Ishikawa (cell line): ENCODE data around the gene PRKCE.

Experiments
- CEBPB ChIP-seq: IDR thresholded peaks from 2 replicates; pipeline ENCODE4 v1.6.1; 2012
- CREB1 ChIP-seq: IDR thresholded peaks from 2 replicates; pipeline ENCODE4 v1.6.1; 2012; ENCODE audit warnings: low read depth
- EGR1 ChIP-seq: IDR thresholded peaks from 2 replicates; pipeline ENCODE4 v1.6.1; 2012
- EP300 ChIP-seq: IDR thresholded peaks from 2 replicates; pipeline ENCODE4 v1.6.1; 2012; ENCODE audit warnings: borderline replicate concordance
- FOXM1 ChIP-seq: IDR thresholded peaks from 2 replicates; pipeline ENCODE4 v1.6.1; 2012; ENCODE audit warnings: low read depth, borderline replicate concordance
- MAX ChIP-seq: IDR thresholded peaks from 2 replicates; pipeline ENCODE4 v1.6.1; 2012
- NFIC ChIP-seq: IDR thresholded peaks from 2 replicates; pipeline ENCODE4 v1.6.1; 2012
- RAD21 ChIP-seq: IDR thresholded peaks from 2 replicates; pipeline ENCODE4 v1.6.1; 2012; ENCODE audit warnings: low read depth
- REST ChIP-seq: IDR thresholded peaks from 2 replicates; pipeline ENCODE4 v1.6.1; 2012; ENCODE audit warnings: low read depth, mild to moderate bottlenecking
- TAF1 ChIP-seq: IDR thresholded peaks from 2 replicates; pipeline ENCODE4 v1.6.1; 2012; ENCODE audit warnings: low read depth, mild to moderate bottlenecking
- TCF12 ChIP-seq: IDR thresholded peaks from 2 replicates; pipeline ENCODE4 v1.6.1; 2012; ENCODE audit warnings: low read depth
- TEAD4 ChIP-seq: IDR thresholded peaks from 2 replicates; pipeline ENCODE4 v1.6.1; 2012
- USF1 ChIP-seq: IDR thresholded peaks from 2 replicates; pipeline ENCODE4 v1.6.1; 2012
- YY1 ChIP-seq: IDR thresholded peaks from 2 replicates; pipeline ENCODE4 v1.6.1; 2012; ENCODE audit warnings: low read depth
- ZBTB7A ChIP-seq: IDR thresholded peaks from 2 replicates; pipeline ENCODE4 v1.6.1; 2012; ENCODE audit warnings: low read depth

PRKCE gene

GRCh38 chr2:45712570-45712969 lies 61.1 kb downstream of the PRKCE start:
- TF ChIP-seq EGR1 (no peak), NFIC (no peak), RAD21 (peak; percentile 49), REST (no peak), USF1 (no peak)

GRCh38 chr2:45713136-45713535 lies 61.7 kb downstream of the PRKCE start:
- TF ChIP-seq EGR1 (no peak), REST (no peak), EP300 (no peak), TAF1 (no peak)

GRCh38 chr2:45713591-45713990 lies 62.1 kb downstream of the PRKCE start:
- no peak for TF ChIP-seq FOXM1
- no peak for TF ChIP-seq EP300
- TF ChIP-seq TCF12, result no peak
- no peak for TF ChIP-seq CREB1
- TF ChIP-seq EGR1, result no peak
- TF ChIP-seq ZBTB7A, result no peak
- TF ChIP-seq REST, result no peak
- TF ChIP-seq MAX, result no peak
- TF ChIP-seq CEBPB, result no peak
- TF ChIP-seq RAD21, result no peak
- TF ChIP-seq TAF1, result no peak
- no peak for TF ChIP-seq NFIC
- TF ChIP-seq YY1, result no peak
- TF ChIP-seq USF1, result no peak
- no peak for TF ChIP-seq TEAD4

GRCh38 chr2:45714679-45715078 lies 63.2 kb downstream of the PRKCE start:
- TF ChIP-seq USF1, result no peak
- TF ChIP-seq MAX, result no peak
- TF ChIP-seq RAD21, result no peak
- no peak for TF ChIP-seq FOXM1
- TF ChIP-seq YY1, result no peak
- no peak for TF ChIP-seq CEBPB
- TF ChIP-seq EP300, result no peak
- TF ChIP-seq TEAD4, result no peak
- TF ChIP-seq ZBTB7A, result no peak
- TF ChIP-seq CREB1, result no peak
- no peak for TF ChIP-seq NFIC
- no peak for TF ChIP-seq TCF12
